ENCODE measurements around the gene CAMK2D. TPM values are rescaled to one million over a fixed set of nuclear protein-coding genes. Genes with fewer than 3 reads are reported as not detected.

CAMK2D gene
- total RNA-seq, 1 experiment from 2014 or later: 22.1 TPM

- intact Hi-C loops (cut with micrococcal nuclease; ENCODE audit: unreplicated experiment): no loop called here
- H3K27me3 Mint-ChIP-seq (ENCODE audit: unreplicated experiment): no peaks in the 10 kb centered on the region
- peaks cover under 1% of the 10 kb centered on the region for H3K9me3 Mint-ChIP-seq (ENCODE audit: low read depth, unreplicated experiment)
- no peaks in the 10 kb centered on the region for H3K36me3 Mint-ChIP-seq (ENCODE audit: insufficient read depth, unreplicated experiment)
- peaks cover 13% of the 10 kb centered on the region for H3K4me1 Mint-ChIP-seq (ENCODE audit: low read depth, unreplicated experiment)
- no peak for TF ChIP-seq CTCF (IDR thresholded peaks at IDR 0.05; ENCODE audit: unreplicated experiment)
- H3K27ac Mint-ChIP-seq (ENCODE audit: unreplicated experiment): peak overlapping the region; percentile 14
- DNase-seq: no peak
- CTCF ChIA-PET: interaction anchor here (0.6 kb wide), 1 partner anchor 14 kb away, joined by 3 read pairs; no protein-coding TSS in a partner anchor
- H3K4me3 Mint-ChIP-seq (ENCODE audit: low read depth, unreplicated experiment): no peak overlapping the region
- no TSS peak for BruUV-seq (replicated peaks)
Measured at GRCh38 chr4:113584407-113585150, 177.0 kb downstream of the CAMK2D start.

GRCh38 chr4:113582737-113583136, 178.8 kb downstream of the CAMK2D start:
- no peak for DNase-seq
- CTCF ChIA-PET: no interaction called here
- no peak for TF ChIP-seq CTCF (IDR thresholded peaks at IDR 0.05; ENCODE audit: unreplicated experiment)
- intact Hi-C loops (cut with micrococcal nuclease; ENCODE audit: unreplicated experiment): no loop called here
- no peaks in the 10 kb centered on the region for H3K27me3 Mint-ChIP-seq (ENCODE audit: unreplicated experiment)
- H3K36me3 Mint-ChIP-seq (ENCODE audit: insufficient read depth, unreplicated experiment): no peaks in the 10 kb centered on the region
- H3K4me3 Mint-ChIP-seq (ENCODE audit: low read depth, unreplicated experiment): no peak overlapping the region
- H3K4me1 Mint-ChIP-seq (ENCODE audit: low read depth, unreplicated experiment): peaks cover 20% of the 10 kb centered on the region
- H3K27ac Mint-ChIP-seq (ENCODE audit: unreplicated experiment): no peak overlapping the region
- H3K9me3 Mint-ChIP-seq (ENCODE audit: low read depth, unreplicated experiment): peaks cover 3% of the 10 kb centered on the region
- no TSS peak for BruUV-seq (replicated peaks)

GRCh38 chr4:113579360-113579759, 182.2 kb downstream of the CAMK2D start:
- Mint-ChIP-seq H3K36me3 (ENCODE audit: insufficient read depth, unreplicated experiment) (no peaks in the 10 kb centered on the region), H3K9me3 (ENCODE audit: low read depth, unreplicated experiment) (peaks cover 3% of the 10 kb centered on the region), H3K4me1 (ENCODE audit: low read depth, unreplicated experiment) (peaks cover 37% of the 10 kb centered on the region), H3K27me3 (ENCODE audit: unreplicated experiment) (no peaks in the 10 kb centered on the region), H3K4me3 (ENCODE audit: low read depth, unreplicated experiment) (no peak overlapping the region), H3K27ac (ENCODE audit: unreplicated experiment) (no peak overlapping the region)
- no peak for DNase-seq
- CTCF ChIA-PET: no interaction called here
- no peak for TF ChIP-seq CTCF (IDR thresholded peaks at IDR 0.05; ENCODE audit: unreplicated experiment)
- intact Hi-C loops (cut with micrococcal nuclease; ENCODE audit: unreplicated experiment): no loop called here
- BruUV-seq (replicated peaks): no TSS peak

GRCh38 chr4:113576947-113577678, 184.4 kb downstream of the CAMK2D start:
- CTCF ChIA-PET: interaction anchor here (0.6 kb wide), 1 partner anchor 21 kb away, joined by 3 read pairs; no protein-coding TSS in a partner anchor

More at GRCh38 chr4:113576947-113577678, 184.4 kb downstream of the CAMK2D start:
- no peaks in the 10 kb centered on the region for H3K27me3 Mint-ChIP-seq (ENCODE audit: unreplicated experiment)
- no peak overlapping the region for H3K4me3 Mint-ChIP-seq (ENCODE audit: low read depth, unreplicated experiment)
- TF ChIP-seq CTCF (IDR thresholded peaks at IDR 0.05; ENCODE audit: unreplicated experiment): no peak
- no peaks in the 10 kb centered on the region for H3K36me3 Mint-ChIP-seq (ENCODE audit: insufficient read depth, unreplicated experiment)
- no peak overlapping the region for H3K27ac Mint-ChIP-seq (ENCODE audit: unreplicated experiment)
- intact Hi-C loops (cut with micrococcal nuclease; ENCODE audit: unreplicated experiment): no loop called here
- peaks cover 41% of the 10 kb centered on the region for H3K4me1 Mint-ChIP-seq (ENCODE audit: low read depth, unreplicated experiment)
- H3K9me3 Mint-ChIP-seq (ENCODE audit: low read depth, unreplicated experiment): peaks cover 3% of the 10 kb centered on the region
- no TSS peak for BruUV-seq (replicated peaks)
- no peak for DNase-seq

Data from Calu3 (cell line).